Ectodermal cell (in vitro differentiated cells): ENCODE measurements around the gene TERF2IP. TPM values are rescaled to one million over a fixed set of nuclear protein-coding genes. Genes with fewer than 3 reads are reported as not detected.

Experiments used
- H3K27ac ChIP-seq: 2 replicates; pipeline ENCODE4 v1.7.0; 2013; ENCODE audit warnings: mild to moderate bottlenecking, low read depth, low read length; ENCODE audit not compliant: insufficient read depth, poor library complexity, severe bottlenecking
- H3K27me3 ChIP-seq: 2 replicates; pipeline ENCODE4 v1.7.0; 2013; ENCODE audit warnings: mild to moderate bottlenecking, low read length; ENCODE audit not compliant: insufficient read depth, control insufficient read depth, poor library complexity, severe bottlenecking
- H3K36me3 ChIP-seq: one replicate; pipeline ENCODE4 v1.7.0; 2013; ENCODE audit warnings: low read length; ENCODE audit not compliant: control insufficient read depth, insufficient read depth
- H3K4me1 ChIP-seq: one replicate; pipeline ENCODE4 v1.7.0; 2013; ENCODE audit warnings: low read length; ENCODE audit not compliant: control insufficient read depth, insufficient read depth
- H3K4me3 ChIP-seq: 2 replicates; pipeline ENCODE4 v1.7.0; 2013; ENCODE audit warnings: low read depth, low read length, control low read depth; ENCODE audit not compliant: insufficient read depth
- H3K9me3 ChIP-seq: 2 replicates; pipeline ENCODE4 v1.7.0; 2013; ENCODE audit warnings: mild to moderate bottlenecking, low read length, moderate library complexity; ENCODE audit not compliant: control insufficient read depth
- WGBS, 2 experiments: methylation state at CpG; one replicate each; pipeline ENCODE4 v1.1.7; 2013; ENCODE audit warnings: missing lambda C conversion rate in 2 of 2; 5-methylcytosine and 5-hydroxymethylcytosine counted together
- polyA plus RNA-seq, 4 experiments: library from polyadenylated mRNA; stranded (reverse); fragments of 50-300 nt; gene quantifications; one replicate each; pipeline ENCODE4 v1.2.3, GENCODE V29; 2013

The TERF2IP gene
- polyA plus RNA-seq (2013, experiment 1 of 4): 31.0 TPM
- polyA plus RNA-seq (2013, experiment 2 of 4): 23.9 TPM
- 23.5 TPM for polyA plus RNA-seq (2013, experiment 3 of 4)
- polyA plus RNA-seq (2013, experiment 4 of 4): 31.9 TPM

- H3K36me3 ChIP-seq: no peaks in the 10 kb centered on the region
- peaks cover 14% of the 10 kb centered on the region for H3K4me1 ChIP-seq
- H3K4me3 ChIP-seq: peak within 1 kb of the TSS; percentile 98
- H3K27ac ChIP-seq: peak within 1 kb of the TSS; percentile 83
- no peaks in the 10 kb centered on the region for H3K27me3 ChIP-seq
- H3K9me3 ChIP-seq: no peaks in the 10 kb centered on the region
- WGBS, 2 experiments: 0% methylated on average over 76 of the region's 76 CpGs
These were observed at the start of gene TERF2IP, which contains the start of gene KARS1 for GRCh38 chr16:75647492-75648264. Gene TERF2IP (plus strand): TSS chr16:75647773. CDS start chr16:75647883, 110 bp downstream. Gene KARS1 (minus strand): TSS chr16:75647665. CDS start chr16:75647639, 26 bp downstream.

- Histone ChIP-seq H3K4me3 (no peak overlapping the region), H3K36me3 (peaks cover 31% of the 10 kb centered on the region), H3K4me1 (no peaks in the 10 kb centered on the region), H3K9me3 (no peaks in the 10 kb centered on the region), H3K27me3 (no peaks in the 10 kb centered on the region), H3K27ac (no peak overlapping the region)
- 91 to 96% methylated on average over 6 of the region's 6 CpGs for WGBS, 2 experiments
These were observed 47.9 kb upstream of the TERF2IP start for GRCh38 chr16:75599452-75600277.

GRCh38 chr16:75603241-75603640 is 44.3 kb upstream of the TERF2IP start:
- H3K27me3 ChIP-seq: no peaks in the 10 kb centered on the region
- H3K9me3 ChIP-seq: no peaks in the 10 kb centered on the region
- WGBS, 2 experiments: 93 to 97% methylated on average over 4 of the region's 4 CpGs
- no peaks in the 10 kb centered on the region for H3K4me1 ChIP-seq
- H3K27ac ChIP-seq: no peak overlapping the region
- no peak overlapping the region for H3K4me3 ChIP-seq
- peaks cover 42% of the 10 kb centered on the region for H3K36me3 ChIP-seq

GRCh38 chr16:75606507-75606906 is 41.1 kb upstream of the TERF2IP start:
- H3K36me3 ChIP-seq: peaks cover 49% of the 10 kb centered on the region
- H3K4me1 ChIP-seq: no peaks in the 10 kb centered on the region
- no peak overlapping the region for H3K4me3 ChIP-seq
- H3K9me3 ChIP-seq: no peaks in the 10 kb centered on the region
- H3K27ac ChIP-seq: no peak overlapping the region
- no peaks in the 10 kb centered on the region for H3K27me3 ChIP-seq
- 91 to 100% methylated on average over 1 of the region's 1 CpG for WGBS, 2 experiments

- no peaks in the 10 kb centered on the region for H3K4me1 ChIP-seq
- H3K27ac ChIP-seq: no peak overlapping the region
- 90 to 91% methylated on average over 3 of the region's 4 CpGs for WGBS, 2 experiments
- no peaks in the 10 kb centered on the region for H3K27me3 ChIP-seq
- no peak overlapping the region for H3K4me3 ChIP-seq
- H3K9me3 ChIP-seq: no peaks in the 10 kb centered on the region
- H3K36me3 ChIP-seq: peaks cover 52% of the 10 kb centered on the region
These were observed 33.3 kb upstream of the TERF2IP start for GRCh38 chr16:75614066-75614897.

- Histone ChIP-seq H3K9me3 (no peaks in the 10 kb centered on the region), H3K4me1 (no peaks in the 10 kb centered on the region), H3K27me3 (no peaks in the 10 kb centered on the region), H3K27ac (no peak overlapping the region), H3K4me3 (no peak overlapping the region), H3K36me3 (peaks cover 55% of the 10 kb centered on the region)
- WGBS, 2 experiments: 93% methylated on average over 2 of the region's 2 CpGs
These were observed 32.0 kb upstream of the TERF2IP start for GRCh38 chr16:75615619-75616018.

- Histone ChIP-seq H3K27me3 (no peaks in the 10 kb centered on the region), H3K4me1 (no peaks in the 10 kb centered on the region), H3K4me3 (no peak overlapping the region), H3K9me3 (no peaks in the 10 kb centered on the region), H3K36me3 (peaks cover 52% of the 10 kb centered on the region), H3K27ac (no peak overlapping the region)
- WGBS, 2 experiments: 94 to 99% methylated on average over 4 of the region's 4 CpGs
These were observed 31.0 kb upstream of the TERF2IP start for GRCh38 chr16:75616521-75617010.

GRCh38 chr16:75617121-75617520 is 30.5 kb upstream of the TERF2IP start:
- H3K4me3 ChIP-seq: no peak overlapping the region
- no peaks in the 10 kb centered on the region for H3K27me3 ChIP-seq
- H3K4me1 ChIP-seq: peaks cover 5% of the 10 kb centered on the region
- H3K36me3 ChIP-seq: peaks cover 49% of the 10 kb centered on the region
- no peaks in the 10 kb centered on the region for H3K9me3 ChIP-seq
- H3K27ac ChIP-seq: no peak overlapping the region
- 94 to 97% methylated on average over 3 of the region's 3 CpGs for WGBS, 2 experiments

GRCh38 chr16:75618780-75619179 is 28.8 kb upstream of the TERF2IP start:
- Histone ChIP-seq H3K4me3 (no peak overlapping the region), H3K4me1 (peaks cover 7% of the 10 kb centered on the region), H3K36me3 (peaks cover 45% of the 10 kb centered on the region), H3K27ac (no peak overlapping the region), H3K27me3 (no peaks in the 10 kb centered on the region), H3K9me3 (no peaks in the 10 kb centered on the region)
- 92 to 99% methylated on average over 2 of the region's 2 CpGs for WGBS, 2 experiments
